Measurements from ENCODE around the gene AGRN. TPM values are rescaled to one million over a fixed set of nuclear protein-coding genes. Genes with fewer than 3 reads are reported as not detected.

The AGRN gene
- total RNA-seq, 1 experiment from 2014 or later = 286 TPM

GRCh38 chr1:1020415-1021009 lies 592 bp downstream of the AGRN start:
- H3K4me3 Mint-ChIP-seq (ENCODE audit: unreplicated experiment) = peak overlapping the region; percentile 72
- no peak for TF ChIP-seq CTCF (IDR thresholded peaks at IDR 0.05; ENCODE audit: unreplicated experiment)
- ChIA-PET CTCF (interaction anchor here (0.7 to 1.7 kb wide), 3 partner anchors 42 to 477 kb away, joined by 3 to 4 read pairs (median 3); no protein-coding TSS in a partner anchor), POLR2A (interaction anchor here (0.6 to 1.4 kb wide), 6 partner anchors 11 to 639 kb away, joined by 3 to 4 read pairs (median 3); no protein-coding TSS in a partner anchor)
- no peak for DNase-seq (ENCODE audit: unreplicated experiment)
- intact Hi-C loops (cut with micrococcal nuclease) = no loop called here
- H3K36me3 Mint-ChIP-seq (ENCODE audit: insufficient read depth, unreplicated experiment) = peaks cover 4% of the 10 kb centered on the region
- H3K4me1 Mint-ChIP-seq (ENCODE audit: insufficient read depth, unreplicated experiment) = peaks cover 11% of the 10 kb centered on the region
- BruUV-seq (replicated peaks) = no TSS peak
- no peak overlapping the region for H3K27ac Mint-ChIP-seq (ENCODE audit: low read depth, unreplicated experiment)
- no peaks in the 10 kb centered on the region for H3K27me3 Mint-ChIP-seq (ENCODE audit: insufficient read depth, unreplicated experiment)
- H3K9me3 Mint-ChIP-seq (ENCODE audit: unreplicated experiment) = no peaks in the 10 kb centered on the region

GRCh38 chr1:1021010-1021919 lies 1.3 kb downstream of the AGRN start:
- Mint-ChIP-seq H3K9me3 (ENCODE audit: unreplicated experiment) (no peaks in the 10 kb centered on the region), H3K36me3 (ENCODE audit: insufficient read depth, unreplicated experiment) (peaks cover 4% of the 10 kb centered on the region), H3K27me3 (ENCODE audit: insufficient read depth, unreplicated experiment) (no peaks in the 10 kb centered on the region), H3K4me1 (ENCODE audit: insufficient read depth, unreplicated experiment) (peaks cover 11% of the 10 kb centered on the region), H3K27ac (ENCODE audit: low read depth, unreplicated experiment) (no peak overlapping the region), H3K4me3 (ENCODE audit: unreplicated experiment) (peak overlapping the region; percentile 72)
- ChIA-PET CTCF (interaction anchor here (0.6 to 1.7 kb wide), 5 partner anchors 20 to 476 kb away, joined by 3 to 4 read pairs (median 3); no protein-coding TSS in a partner anchor), POLR2A (interaction anchor here (0.6 to 1.5 kb wide), 12 partner anchors 8 to 639 kb away, joined by 3 to 8 read pairs (median 3); partner anchors contain the start of genes ISG15, NOC2L and UBE2J2)
- peak; percentile 82 for DNase-seq (ENCODE audit: unreplicated experiment)
- TSS peak; percentile 23 for BruUV-seq (replicated peaks)
- intact Hi-C loops (cut with micrococcal nuclease) = no loop called here
- no peak for TF ChIP-seq CTCF (IDR thresholded peaks at IDR 0.05; ENCODE audit: unreplicated experiment)

GRCh38 chr1:1021920-1022259 lies 2.0 kb downstream of the AGRN start:
- H3K4me1 Mint-ChIP-seq (ENCODE audit: insufficient read depth, unreplicated experiment) = peaks cover 11% of the 10 kb centered on the region
- intact Hi-C loops (cut with micrococcal nuclease) = loop anchor here (2.0 kb wide), 1 partner anchor 37 kb away; no protein-coding TSS in a partner anchor
- ChIA-PET CTCF (interaction anchor here (0.6 to 1.7 kb wide), 2 partner anchors 21 to 41 kb away, joined by 3 to 4 read pairs; no protein-coding TSS in a partner anchor), POLR2A (interaction anchor here (0.8 to 1.5 kb wide), 8 partner anchors 9 to 284 kb away, joined by 3 to 8 read pairs (median 3); partner anchors contain the start of genes ISG15, NOC2L and UBE2J2)
- H3K4me3 Mint-ChIP-seq (ENCODE audit: unreplicated experiment) = peak overlapping the region; percentile 72
- H3K9me3 Mint-ChIP-seq (ENCODE audit: unreplicated experiment) = no peaks in the 10 kb centered on the region
- H3K27ac Mint-ChIP-seq (ENCODE audit: low read depth, unreplicated experiment) = no peak overlapping the region
- peak; percentile 70 for DNase-seq (ENCODE audit: unreplicated experiment)
- no peaks in the 10 kb centered on the region for H3K27me3 Mint-ChIP-seq (ENCODE audit: insufficient read depth, unreplicated experiment)
- no peak for TF ChIP-seq CTCF (IDR thresholded peaks at IDR 0.05; ENCODE audit: unreplicated experiment)
- H3K36me3 Mint-ChIP-seq (ENCODE audit: insufficient read depth, unreplicated experiment) = peaks cover 4% of the 10 kb centered on the region
- BruUV-seq (replicated peaks) = no TSS peak
